ENCODE results near the gene SLC6A6.

The SLC6A6 gene

DNA sequence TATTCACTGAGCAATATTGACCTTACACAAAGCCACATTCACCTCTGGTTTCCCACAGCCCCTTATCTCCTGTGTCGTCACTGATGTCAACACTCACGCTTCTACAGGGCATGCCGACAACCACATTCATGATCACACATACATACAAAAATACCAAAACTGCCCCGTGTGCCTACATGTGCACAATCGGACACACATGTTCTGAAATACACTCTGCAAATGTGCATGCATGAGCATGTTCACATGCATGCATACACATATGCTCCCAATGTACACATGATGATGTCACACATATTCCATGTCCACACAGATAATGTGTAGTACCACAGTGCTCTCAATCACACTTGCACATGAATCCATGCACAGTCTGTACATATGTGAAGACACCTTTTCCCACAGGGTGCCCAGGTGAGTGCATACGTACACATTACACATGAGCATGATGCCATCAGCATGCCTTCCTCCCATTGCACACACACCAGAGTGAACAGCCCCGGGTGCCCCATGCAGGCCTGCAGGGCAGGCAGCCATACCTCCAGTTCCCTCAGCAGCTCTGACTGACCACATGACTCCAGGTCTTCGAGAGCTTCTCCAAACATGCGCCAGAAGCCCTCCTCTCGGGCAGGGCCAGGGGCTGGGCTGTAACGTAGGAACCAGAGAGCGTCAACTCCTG is 100.8 kb downstream of the SLC6A6 start:
- H3K36me3 ChIP-seq (ENCODE audit: control insufficient read depth, insufficient read depth, low read length) = no peaks in the 10 kb centered on the region
- no peak overlapping the region for H3K4me3 ChIP-seq (ENCODE audit: low read length)
- no peaks in the 10 kb centered on the region for H3K4me1 ChIP-seq (ENCODE audit: control insufficient read depth, insufficient read depth, low read length)
- H3K27me3 ChIP-seq (ENCODE audit: control insufficient read depth, insufficient read depth, low read length) = no peaks in the 10 kb centered on the region
- no peak overlapping the region for H3K27ac ChIP-seq (ENCODE audit: low read depth, low read length)
- H3K9ac ChIP-seq (ENCODE audit: low read length) = no peak overlapping the region

DNA sequence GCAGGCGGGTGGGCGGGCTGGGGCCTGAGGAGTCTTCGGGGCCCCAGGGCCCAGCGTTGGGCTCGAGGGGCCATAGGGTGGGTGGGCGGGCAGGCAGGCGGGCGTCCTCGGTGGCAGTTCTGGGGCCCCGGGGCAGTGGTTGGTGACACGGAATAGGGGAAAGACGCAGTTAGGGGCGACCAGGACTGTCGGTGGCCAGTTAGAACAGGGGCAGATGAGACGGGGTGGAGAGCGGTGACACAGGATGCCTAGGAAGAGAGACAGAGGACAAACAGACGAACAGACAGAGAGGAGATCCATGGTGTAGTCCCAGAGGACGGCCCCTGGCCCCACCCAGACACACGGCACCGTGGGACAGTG is 101.3 kb downstream of the SLC6A6 start:
- Histone ChIP-seq H3K27ac (ENCODE audit: low read depth, low read length) (no peak overlapping the region), H3K9ac (ENCODE audit: low read length) (no peak overlapping the region), H3K4me1 (ENCODE audit: control insufficient read depth, insufficient read depth, low read length) (no peaks in the 10 kb centered on the region), H3K4me3 (ENCODE audit: low read length) (no peak overlapping the region), H3K27me3 (ENCODE audit: control insufficient read depth, insufficient read depth, low read length) (no peaks in the 10 kb centered on the region), H3K36me3 (ENCODE audit: control insufficient read depth, insufficient read depth, low read length) (no peaks in the 10 kb centered on the region)

- Histone ChIP-seq H3K4me3 (ENCODE audit: low read length) (no peak overlapping the region), H3K4me1 (ENCODE audit: control insufficient read depth, insufficient read depth, low read length) (no peaks in the 10 kb centered on the region), H3K36me3 (ENCODE audit: control insufficient read depth, insufficient read depth, low read length) (no peaks in the 10 kb centered on the region), H3K27me3 (ENCODE audit: control insufficient read depth, insufficient read depth, low read length) (peaks cover 2% of the 10 kb centered on the region), H3K9ac (ENCODE audit: low read length) (no peak overlapping the region), H3K27ac (ENCODE audit: low read depth, low read length) (no peak overlapping the region)
These were observed 102.8 kb downstream of the SLC6A6 start for GRCh38 chr3:14505001-14505802.

GRCh38 chr3:14505803-14506500 is 103.5 kb downstream of the SLC6A6 start:
- Histone ChIP-seq H3K36me3 (ENCODE audit: control insufficient read depth, insufficient read depth, low read length) (no peaks in the 10 kb centered on the region), H3K27me3 (ENCODE audit: control insufficient read depth, insufficient read depth, low read length) (peaks cover 2% of the 10 kb centered on the region), H3K4me3 (ENCODE audit: low read length) (no peak overlapping the region), H3K9ac (ENCODE audit: low read length) (no peak overlapping the region), H3K4me1 (ENCODE audit: control insufficient read depth, insufficient read depth, low read length) (no peaks in the 10 kb centered on the region), H3K27ac (ENCODE audit: low read depth, low read length) (no peak overlapping the region)

DNA sequence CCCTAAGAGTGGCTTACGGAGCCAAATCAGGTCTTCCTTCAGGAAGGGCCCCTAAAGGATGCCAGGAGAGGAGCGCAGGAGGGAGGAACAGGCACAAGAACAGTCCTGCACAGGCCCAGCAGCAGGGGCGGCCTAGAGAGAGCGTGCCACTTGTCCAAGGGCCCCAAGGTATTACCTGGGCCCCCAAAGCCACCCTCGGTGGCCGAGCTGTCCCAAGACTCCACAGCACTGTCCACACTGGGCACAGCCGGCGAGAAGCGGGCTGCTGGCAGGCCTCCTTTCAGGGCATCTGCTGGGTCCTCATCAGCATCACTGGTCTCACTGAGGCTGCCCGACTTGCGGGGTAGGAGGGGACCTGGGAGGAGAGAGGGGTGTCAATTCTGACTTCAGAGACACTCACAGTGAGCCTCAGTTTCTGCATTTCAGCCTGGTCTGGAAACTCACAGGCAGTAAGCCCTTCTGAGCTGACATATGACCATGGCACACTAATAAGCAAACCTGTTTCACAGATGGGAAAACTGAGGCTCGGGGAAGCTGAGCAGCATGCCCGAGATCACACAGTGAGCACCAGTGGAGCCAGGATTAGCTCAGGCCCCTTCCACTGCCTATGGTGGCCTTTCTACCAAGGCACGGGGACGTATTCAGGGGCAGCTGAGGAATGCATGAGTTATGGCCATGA is 104.4 kb downstream of the SLC6A6 start:
- H3K27ac ChIP-seq (ENCODE audit: low read depth, low read length) = no peak overlapping the region
- H3K4me1 ChIP-seq (ENCODE audit: control insufficient read depth, insufficient read depth, low read length) = no peaks in the 10 kb centered on the region
- H3K27me3 ChIP-seq (ENCODE audit: control insufficient read depth, insufficient read depth, low read length) = peaks cover 2% of the 10 kb centered on the region
- no peak overlapping the region for H3K4me3 ChIP-seq (ENCODE audit: low read length)
- H3K36me3 ChIP-seq (ENCODE audit: control insufficient read depth, insufficient read depth, low read length) = no peaks in the 10 kb centered on the region
- no peak overlapping the region for H3K9ac ChIP-seq (ENCODE audit: low read length)

- Histone ChIP-seq H3K36me3 (ENCODE audit: control insufficient read depth, insufficient read depth, low read length) (no peaks in the 10 kb centered on the region), H3K27me3 (ENCODE audit: control insufficient read depth, insufficient read depth, low read length) (peaks cover 2% of the 10 kb centered on the region), H3K9ac (ENCODE audit: low read length) (peak overlapping the region; percentile 27), H3K4me3 (ENCODE audit: low read length) (no peak overlapping the region), H3K27ac (ENCODE audit: low read depth, low read length) (no peak overlapping the region), H3K4me1 (ENCODE audit: control insufficient read depth, insufficient read depth, low read length) (no peaks in the 10 kb centered on the region)
These were observed 104.9 kb downstream of the SLC6A6 start for GRCh38 chr3:14507305-14507741.

- Histone ChIP-seq H3K27ac (ENCODE audit: low read depth, low read length) (no peak overlapping the region), H3K36me3 (ENCODE audit: control insufficient read depth, insufficient read depth, low read length) (no peaks in the 10 kb centered on the region), H3K4me3 (ENCODE audit: low read length) (no peak overlapping the region), H3K4me1 (ENCODE audit: control insufficient read depth, insufficient read depth, low read length) (no peaks in the 10 kb centered on the region), H3K27me3 (ENCODE audit: control insufficient read depth, insufficient read depth, low read length) (peaks cover 2% of the 10 kb centered on the region), H3K9ac (ENCODE audit: low read length) (peak overlapping the region; percentile 27)
These were observed 105.5 kb downstream of the SLC6A6 start for GRCh38 chr3:14507757-14508504.

- peaks cover 2% of the 10 kb centered on the region for H3K27me3 ChIP-seq (ENCODE audit: control insufficient read depth, insufficient read depth, low read length)
- no peak overlapping the region for H3K9ac ChIP-seq (ENCODE audit: low read length)
- no peak overlapping the region for H3K27ac ChIP-seq (ENCODE audit: low read depth, low read length)
- H3K36me3 ChIP-seq (ENCODE audit: control insufficient read depth, insufficient read depth, low read length) = no peaks in the 10 kb centered on the region
- H3K4me1 ChIP-seq (ENCODE audit: control insufficient read depth, insufficient read depth, low read length) = no peaks in the 10 kb centered on the region
- no peak overlapping the region for H3K4me3 ChIP-seq (ENCODE audit: low read length)
These were observed 106.1 kb downstream of the SLC6A6 start for GRCh38 chr3:14508505-14508819.

DNA sequence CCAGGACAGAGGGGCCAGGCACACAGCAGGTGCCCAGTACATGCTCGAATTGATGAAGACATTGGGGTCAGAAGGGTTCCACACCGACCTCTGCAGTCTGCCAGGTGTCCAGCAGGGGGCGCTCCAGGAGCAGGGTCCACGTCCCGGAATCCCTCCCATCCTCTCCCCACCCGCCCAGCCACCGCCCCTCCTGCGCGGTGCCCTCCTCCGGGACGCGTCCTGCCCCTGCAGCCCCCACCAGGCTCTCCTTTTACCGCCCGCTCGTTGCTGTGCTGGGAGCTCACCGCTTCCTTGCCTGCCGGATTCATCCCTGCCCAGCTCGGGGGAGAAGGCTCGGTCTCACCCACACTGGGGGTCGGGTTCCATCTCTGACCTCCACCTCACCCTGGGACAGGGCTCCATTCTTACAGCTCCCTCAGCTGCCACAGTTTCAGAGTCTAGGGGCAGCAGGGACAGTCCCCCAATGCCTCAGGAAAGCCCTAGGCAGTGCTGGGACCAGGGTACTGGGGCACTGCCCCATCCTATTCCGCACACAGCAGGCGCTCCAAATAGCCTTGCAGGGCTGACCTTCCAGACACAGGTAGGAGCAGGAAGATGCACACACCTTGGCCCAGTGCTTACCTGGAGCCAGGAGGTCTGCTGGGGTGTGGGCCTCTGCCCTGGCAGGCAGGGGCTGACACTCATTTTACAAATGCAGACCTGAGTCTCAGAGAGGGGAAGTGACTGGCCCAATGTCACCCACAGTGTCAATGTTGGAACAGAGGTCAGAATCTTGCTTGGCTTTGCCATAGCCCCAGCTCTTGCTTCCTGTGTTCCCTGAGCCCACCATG is 106.8 kb downstream of the SLC6A6 start:
- no peaks in the 10 kb centered on the region for H3K4me1 ChIP-seq (ENCODE audit: control insufficient read depth, insufficient read depth, low read length)
- H3K36me3 ChIP-seq (ENCODE audit: control insufficient read depth, insufficient read depth, low read length) = no peaks in the 10 kb centered on the region
- H3K9ac ChIP-seq (ENCODE audit: low read length) = no peak overlapping the region
- peak overlapping the region; percentile 19 for H3K4me3 ChIP-seq (ENCODE audit: low read length)
- no peak overlapping the region for H3K27ac ChIP-seq (ENCODE audit: low read depth, low read length)
- peaks cover 2% of the 10 kb centered on the region for H3K27me3 ChIP-seq (ENCODE audit: control insufficient read depth, insufficient read depth, low read length)

- peaks cover 2% of the 10 kb centered on the region for H3K27me3 ChIP-seq (ENCODE audit: control insufficient read depth, insufficient read depth, low read length)
- H3K4me3 ChIP-seq (ENCODE audit: low read length) = no peak overlapping the region
- no peaks in the 10 kb centered on the region for H3K4me1 ChIP-seq (ENCODE audit: control insufficient read depth, insufficient read depth, low read length)
- H3K9ac ChIP-seq (ENCODE audit: low read length) = no peak overlapping the region
- H3K36me3 ChIP-seq (ENCODE audit: control insufficient read depth, insufficient read depth, low read length) = no peaks in the 10 kb centered on the region
- no peak overlapping the region for H3K27ac ChIP-seq (ENCODE audit: low read depth, low read length)
These were observed 107.3 kb downstream of the SLC6A6 start for GRCh38 chr3:14509796-14510100.

DNA sequence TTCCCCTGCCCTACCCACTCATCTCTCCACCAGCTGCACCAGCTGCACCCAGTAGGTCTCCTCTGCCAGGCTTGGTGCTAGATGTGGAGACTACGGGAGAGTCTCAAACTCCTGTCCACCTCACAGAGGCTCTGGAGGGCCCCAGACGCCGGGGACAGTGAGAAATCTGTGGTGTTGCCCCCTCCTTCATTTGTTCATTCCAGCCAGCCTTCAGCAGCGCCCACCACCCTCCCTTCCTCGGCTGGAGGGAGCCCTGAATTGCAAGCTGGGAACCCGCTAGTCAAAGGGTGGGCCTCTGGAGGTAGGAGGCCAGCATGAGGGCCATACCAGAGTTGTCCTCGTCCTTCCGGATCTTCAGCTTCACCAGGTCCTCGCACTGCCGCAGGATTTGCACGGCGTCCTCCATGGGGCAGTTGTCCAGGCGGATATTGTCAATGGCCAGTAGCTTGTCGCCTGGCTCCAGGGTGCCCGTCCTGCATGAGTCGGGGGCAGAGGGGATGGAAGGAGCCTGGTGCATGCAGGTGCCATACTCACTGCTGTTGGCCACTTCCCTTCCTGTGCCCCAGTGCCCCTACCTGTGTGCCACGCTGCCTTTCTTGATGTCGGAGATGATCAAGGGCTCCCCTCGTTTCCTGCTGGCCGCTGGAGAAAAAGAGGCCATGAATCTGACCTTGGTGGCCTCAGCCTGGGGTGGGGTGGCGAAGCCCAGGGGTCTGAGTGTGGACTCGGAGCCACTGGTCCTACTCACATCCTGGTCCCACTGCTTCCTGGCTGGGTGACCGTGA is 108.6 kb downstream of the SLC6A6 start:
- Histone ChIP-seq H3K27ac (ENCODE audit: low read depth, low read length) (no peak overlapping the region), H3K4me3 (ENCODE audit: low read length) (no peak overlapping the region), H3K27me3 (ENCODE audit: control insufficient read depth, insufficient read depth, low read length) (peaks cover 2% of the 10 kb centered on the region), H3K4me1 (ENCODE audit: control insufficient read depth, insufficient read depth, low read length) (no peaks in the 10 kb centered on the region), H3K36me3 (ENCODE audit: control insufficient read depth, insufficient read depth, low read length) (no peaks in the 10 kb centered on the region), H3K9ac (ENCODE audit: low read length) (no peak overlapping the region)
